DND-41 (cell line): ENCODE data around the gene CLK4.

Source experiments
- ATAC-seq: fragments of 200-7000 bp; cut with Tn5 transposase; 3 replicates; pipeline ENCODE4 v1.9.1; 2021; ENCODE audit warnings: low read depth; ENCODE audit not compliant: insufficient read depth
- DNase-seq: peaks from one replicate; pipeline ENCODE4 v3.0.0-alpha.2; 2020
- H2AFZ ChIP-seq: 2 replicates; pipeline ENCODE4 v1.6.0; 2012; ENCODE audit warnings: low read depth, low read length
- H3K27ac ChIP-seq: 2 replicates; pipeline ENCODE4 v1.5.1; 2012; ENCODE audit warnings: low read length, inconsistent platforms
- H3K27me3 ChIP-seq: fragments of 200-600 bp; sonication (generic); 2 replicates; pipeline ENCODE4 v1.6.0; 2012; ENCODE audit warnings: low read length, mild to moderate bottlenecking, inconsistent platforms; ENCODE audit not compliant: insufficient read depth, poor library complexity
- H3K36me3 ChIP-seq: 2 replicates; pipeline ENCODE4 v1.5.1; 2012; ENCODE audit warnings: low read length, inconsistent platforms; ENCODE audit not compliant: insufficient read depth
- H3K4me1 ChIP-seq: 2 replicates; pipeline ENCODE4 v1.5.1; 2012; ENCODE audit warnings: mild to moderate bottlenecking, low read length; ENCODE audit not compliant: insufficient read depth
- H3K4me2 ChIP-seq: 2 replicates; pipeline ENCODE4 v1.6.0; 2012; ENCODE audit warnings: mild to moderate bottlenecking, moderate library complexity, low read length, inconsistent platforms; ENCODE audit not compliant: insufficient read depth
- H3K4me3 ChIP-seq, 2 experiments: fragments of 200-600 bp in 1 of 2; shearing (Covaris generic) in 1 of 2; 2 replicates each; pipeline ENCODE4 v1.5.1; 2012 to 2016; ENCODE audit warnings: inconsistent platforms in 2 of 2, low read length in 2 of 2, mild to moderate bottlenecking in 2 of 2, low read depth in 1 of 2, moderate library complexity in 1 of 2
- H3K79me2 ChIP-seq: 2 replicates; pipeline ENCODE4 v1.6.0; 2012; ENCODE audit warnings: low read length, inconsistent platforms; ENCODE audit not compliant: insufficient read depth
- H3K9ac ChIP-seq: 2 replicates; pipeline ENCODE4 v1.6.0; 2012; ENCODE audit warnings: low read depth, mild to moderate bottlenecking, inconsistent platforms, low read length, moderate library complexity
- H3K9me3 ChIP-seq: 2 replicates; pipeline ENCODE4 v1.5.1; 2012; ENCODE audit warnings: low read length, moderate library complexity, mild to moderate bottlenecking, inconsistent platforms; ENCODE audit not compliant: insufficient read depth, severe bottlenecking
- H4K20me1 ChIP-seq: 2 replicates; pipeline ENCODE4 v1.6.0; 2012; ENCODE audit warnings: low read length; ENCODE audit not compliant: insufficient read depth
- CTCF ChIP-seq: IDR thresholded peaks from 2 replicates; pipeline ENCODE4 v1.5.1; 2012; ENCODE audit warnings: borderline replicate concordance, low read length, moderate library complexity, mild to moderate bottlenecking; ENCODE audit not compliant: poor library complexity, severe bottlenecking; ENCODE audit errors: extremely low read depth
- EZH2 ChIP-seq: IDR thresholded peaks from 3 replicates; pipeline ENCODE4 v1.6.1; 2012; ENCODE audit warnings: borderline replicate concordance, low read depth, mild to moderate bottlenecking, moderate library complexity, low read length, inconsistent platforms; ENCODE audit not compliant: severe bottlenecking

The CLK4 gene

GRCh38 chr5:178626484-178627258, at the start of gene CLK4:
TSS of gene CLK4 (minus strand) at chr5:178627050. CDS start at chr5:178623416, 3,634 bp downstream.
- Histone ChIP-seq H3K27ac (peak within 1 kb of the TSS; percentile 87), H3K4me3 (peak within 1 kb of the TSS; percentile 91 to 92), H2AFZ (peak within 1 kb of the TSS; percentile 96), H3K4me2 (peak within 1 kb of the TSS; percentile 86), H3K79me2 (peaks cover 48% of the 10 kb centered on the region), H3K27me3 (peaks cover 6% of the 10 kb centered on the region), H3K36me3 (peaks cover 16% of the 10 kb centered on the region), H3K9ac (peak within 1 kb of the TSS; percentile 94), H4K20me1 (peaks cover 21% of the 10 kb centered on the region; the same call in 1 of the 2 replicates), H3K9me3 (no peaks in the 10 kb centered on the region), H3K4me1 (peaks cover 28% of the 10 kb centered on the region)
- DNase-seq (peak; percentile 95), ATAC-seq (peak; percentile 84)
- TF ChIP-seq EZH2 = no peak
- no peak for TF ChIP-seq CTCF

GRCh38 chr5:178675922-178676321, 49.1 kb upstream of the CLK4 start:
- no peak overlapping the region for H3K27ac ChIP-seq
- H3K4me1 ChIP-seq = no peaks in the 10 kb centered on the region
- H3K36me3 ChIP-seq = no peaks in the 10 kb centered on the region
- no peak overlapping the region for H3K4me3 ChIP-seq
- no peak for TF ChIP-seq CTCF
- TF ChIP-seq EZH2 = no peak
- no peaks in the 10 kb centered on the region for H3K9me3 ChIP-seq
- H2AFZ ChIP-seq = no peak overlapping the region
- DNase-seq = no peak
- H4K20me1 ChIP-seq = no peaks in the 10 kb centered on the region
- no peak overlapping the region for H3K4me2 ChIP-seq
- peaks cover 6% of the 10 kb centered on the region for H3K27me3 ChIP-seq
- H3K9ac ChIP-seq = no peak overlapping the region
- ATAC-seq = no peak
- no peaks in the 10 kb centered on the region for H3K79me2 ChIP-seq

GRCh38 chr5:178674334-178674733, 47.5 kb upstream of the CLK4 start:
- H3K4me1 ChIP-seq = no peaks in the 10 kb centered on the region
- no peak overlapping the region for H3K27ac ChIP-seq
- no peaks in the 10 kb centered on the region for H4K20me1 ChIP-seq
- H3K4me3 ChIP-seq = no peak overlapping the region
- no peak for TF ChIP-seq CTCF
- no peak for TF ChIP-seq EZH2
- no peak overlapping the region for H3K4me2 ChIP-seq
- H3K79me2 ChIP-seq = no peaks in the 10 kb centered on the region
- H3K27me3 ChIP-seq = peaks cover 9% of the 10 kb centered on the region
- DNase-seq (no peak), ATAC-seq (no peak)
- H2AFZ ChIP-seq = no peak overlapping the region
- no peak overlapping the region for H3K9ac ChIP-seq
- no peaks in the 10 kb centered on the region for H3K9me3 ChIP-seq
- no peaks in the 10 kb centered on the region for H3K36me3 ChIP-seq
